Left kidney (tissue), 2 donors: ENCODE results near the gene S100A1. TPM values are rescaled to one million over a fixed set of nuclear protein-coding genes. Genes with fewer than 3 reads are reported as not detected.
"Not testable (repeated sequence)": the region's sequence is repeated elsewhere in the genome, so short reads cannot be mapped to it uniquely, and the experiment has no call there.

Source experiments
- DNase-seq: peaks from one replicate; pipeline ENCODE4 v3.0.0-alpha.2; 2013
- polyA plus RNA-seq: library from polyadenylated mRNA; unstranded; fragments of 120-200 nt; gene quantifications from one replicate; pipeline ENCODE4 v1.2.1, GENCODE V29; 2013; ENCODE audit not compliant: insufficient read length

S100A1 gene
- polyA plus RNA-seq, 1 donor = 18.5 TPM

GRCh38 chr1:153649863-153650235, 21.6 kb downstream of the S100A1 start:
- no peak for DNase-seq

DNA sequence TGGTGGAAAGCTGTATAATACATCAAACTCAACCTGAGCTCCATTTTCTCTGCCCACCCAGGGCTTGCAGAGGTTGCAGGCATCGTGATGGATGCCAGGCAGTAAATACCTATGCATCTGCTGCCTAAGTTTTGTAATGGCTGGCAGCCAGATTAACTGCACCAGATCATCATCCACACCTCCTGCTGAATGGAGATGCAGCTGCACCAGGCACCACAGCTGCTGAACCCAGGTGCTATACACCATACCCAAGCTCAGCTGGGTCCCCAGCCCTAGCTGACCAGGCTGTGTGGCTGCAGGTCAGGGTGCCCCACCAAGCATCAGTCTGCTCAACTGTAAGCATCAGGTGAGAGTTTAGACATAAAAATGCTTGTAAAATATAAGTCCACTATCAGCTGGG, 23.5 kb downstream of the S100A1 start:
- DNase-seq = no peak

DNA sequence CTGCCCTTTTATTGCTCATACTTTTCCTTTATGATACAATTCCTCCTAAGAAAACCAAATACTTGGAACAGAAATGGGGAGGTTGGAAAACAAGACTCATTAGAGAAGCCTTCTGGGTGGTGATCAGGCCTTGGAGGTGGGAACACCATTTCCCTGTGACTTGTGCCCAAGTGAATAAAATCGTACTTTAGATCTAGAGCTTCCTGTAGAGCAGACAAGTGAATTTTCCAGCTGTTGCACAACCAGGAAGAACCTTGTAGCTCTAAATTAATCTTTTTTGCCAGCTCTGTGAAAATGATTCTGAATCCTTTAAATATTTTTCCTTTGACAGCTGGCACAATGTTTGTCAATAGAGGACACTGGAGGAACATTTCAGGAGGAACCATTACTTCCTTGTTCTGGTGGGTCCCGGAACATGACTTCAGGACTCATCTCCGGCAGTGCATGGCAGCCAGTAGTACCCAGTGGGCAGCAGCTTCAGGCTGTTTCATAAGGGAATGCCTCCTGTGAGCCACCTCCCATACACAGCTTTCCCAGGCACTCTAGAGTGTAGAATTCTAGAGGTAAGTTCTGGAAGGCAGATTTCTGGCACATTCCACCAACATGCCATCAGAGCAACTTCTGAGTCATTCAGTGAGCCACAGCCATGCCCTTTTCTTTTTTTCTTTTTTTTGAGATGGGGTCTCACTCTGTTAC, 24.7 kb downstream of the S100A1 start:
- DNase-seq = no peak

- no peak for DNase-seq
Measured at GRCh38 chr1:153655333-153655732, 27.1 kb downstream of the S100A1 start.

- DNase-seq = peak; percentile 90
Measured at GRCh38 chr1:153658400-153659174, 30.4 kb downstream of the S100A1 start, which contains the start of gene SNAPIN. TSS of gene SNAPIN (plus strand) at chr1:153658703. CDS start at chr1:153658744, 41 bp downstream.

DNA sequence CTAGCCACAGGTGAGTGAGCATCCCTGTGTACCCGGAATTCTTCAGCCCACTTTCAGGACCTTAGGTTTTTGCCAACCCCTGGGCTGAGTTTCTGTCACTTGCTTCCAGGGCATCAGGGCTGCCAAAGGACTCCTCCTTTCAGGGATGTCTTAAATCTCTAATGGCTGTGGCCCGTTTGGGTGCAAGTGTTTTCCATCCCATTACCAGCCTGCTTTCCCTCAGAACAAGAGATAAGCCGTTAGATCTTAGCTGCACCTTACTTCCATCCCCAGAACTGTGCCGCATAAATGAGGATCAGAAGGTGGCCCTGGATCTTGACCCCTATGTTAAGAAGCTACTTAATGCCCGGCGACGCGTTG, 30.9 kb downstream of the S100A1 start:
- DNase-seq = no peak

GRCh38 chr1:153659656-153660055, 31.4 kb downstream of the S100A1 start:
- DNase-seq = no peak

DNA sequence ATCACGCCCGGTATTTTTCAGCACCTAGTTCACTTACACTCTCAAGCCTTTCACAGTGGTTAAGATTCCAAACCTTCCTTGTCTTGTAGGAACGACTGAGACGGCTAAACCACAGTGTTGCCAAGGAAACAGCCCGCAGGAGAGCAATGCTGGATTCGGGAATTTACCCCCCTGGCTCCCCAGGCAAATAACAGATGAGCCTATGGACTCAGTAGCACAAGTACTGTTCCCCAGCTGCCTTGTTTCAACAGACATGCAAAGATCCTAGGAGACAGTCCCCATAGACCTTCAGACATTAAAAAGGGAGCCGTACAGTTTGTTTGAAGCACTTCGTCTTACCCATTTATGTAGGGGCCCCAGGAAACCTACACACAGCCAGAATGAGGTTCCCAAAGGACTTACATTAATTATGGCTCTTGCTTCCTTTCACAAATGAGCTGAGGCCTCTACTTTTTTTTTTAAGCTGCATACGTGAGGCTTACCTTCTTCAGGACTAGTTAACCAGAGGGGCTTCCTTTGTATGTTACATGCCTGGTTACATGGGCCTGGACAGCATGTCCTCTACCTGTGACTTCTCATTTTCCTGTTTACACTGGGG, 33.0 kb downstream of the S100A1 start:
- no peak for DNase-seq

- no peak for DNase-seq
Measured at GRCh38 chr1:153662269-153662668, 34.0 kb downstream of the S100A1 start.

GRCh38 chr1:153663211-153663610, 35.0 kb downstream of the S100A1 start:
- DNase-seq = no peak

DNA sequence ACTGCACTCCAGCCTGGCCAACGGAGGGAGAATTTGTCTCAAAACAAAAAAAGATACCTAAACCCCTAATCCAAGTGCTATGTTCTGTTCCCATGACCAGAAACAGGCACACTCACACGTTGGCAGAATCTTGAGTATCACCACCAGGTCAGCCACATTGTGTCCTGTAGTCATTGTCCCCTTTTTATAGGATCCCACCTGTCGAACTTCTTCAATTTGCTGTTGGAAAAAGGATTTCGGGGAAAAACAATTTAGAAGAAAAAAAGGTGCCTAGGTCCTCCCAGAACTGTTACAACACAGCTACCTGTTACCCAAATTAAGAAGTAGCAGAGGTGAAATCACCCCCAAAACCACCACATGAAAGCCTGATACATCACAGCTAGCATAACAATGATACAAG, 39.2 kb downstream of the S100A1 start:
- no peak for DNase-seq

DNA sequence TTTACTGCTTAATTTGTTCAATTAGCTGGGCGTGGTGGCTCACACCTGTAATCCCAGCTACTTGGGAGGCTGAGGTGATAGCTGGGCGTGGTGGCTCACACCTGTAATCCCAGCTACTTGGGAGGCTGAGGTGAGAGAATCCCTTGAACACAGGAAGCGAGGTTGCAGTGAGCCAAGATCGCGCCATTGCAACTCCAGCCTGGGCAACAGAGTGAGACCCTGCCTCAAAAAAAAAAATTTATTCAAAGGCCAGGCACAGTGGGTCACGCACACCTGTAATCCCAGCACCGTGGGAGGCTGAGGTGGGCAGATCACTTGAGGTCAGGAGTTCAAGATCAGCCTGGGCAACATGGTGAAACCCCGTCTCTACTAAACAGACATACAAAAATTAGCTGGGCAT, 40.4 kb downstream of the S100A1 start:
- DNase-seq = not testable (repeated sequence)

DNA sequence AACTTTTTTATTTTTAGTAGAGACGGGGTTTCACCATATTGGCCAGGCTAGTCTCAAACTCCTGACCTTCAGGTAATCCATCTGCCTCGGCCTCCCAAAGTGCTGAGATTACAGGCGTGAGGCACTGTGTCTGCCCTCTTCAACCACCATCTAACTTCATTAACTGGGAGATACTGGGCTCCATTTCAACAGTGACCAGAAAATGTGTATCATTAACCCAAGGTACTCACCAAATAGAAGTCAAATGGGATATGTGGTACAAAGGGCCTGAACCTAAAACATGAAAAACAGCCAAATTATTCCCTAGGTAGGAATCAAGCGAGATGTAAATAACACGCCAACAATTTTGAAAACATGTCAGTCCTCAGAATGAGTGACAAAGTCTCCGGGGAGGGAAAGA, 41.4 kb downstream of the S100A1 start:
- no peak for DNase-seq

GRCh38 chr1:153670257-153670858, 42.1 kb downstream of the S100A1 start:
- DNase-seq = no peak

DNA sequence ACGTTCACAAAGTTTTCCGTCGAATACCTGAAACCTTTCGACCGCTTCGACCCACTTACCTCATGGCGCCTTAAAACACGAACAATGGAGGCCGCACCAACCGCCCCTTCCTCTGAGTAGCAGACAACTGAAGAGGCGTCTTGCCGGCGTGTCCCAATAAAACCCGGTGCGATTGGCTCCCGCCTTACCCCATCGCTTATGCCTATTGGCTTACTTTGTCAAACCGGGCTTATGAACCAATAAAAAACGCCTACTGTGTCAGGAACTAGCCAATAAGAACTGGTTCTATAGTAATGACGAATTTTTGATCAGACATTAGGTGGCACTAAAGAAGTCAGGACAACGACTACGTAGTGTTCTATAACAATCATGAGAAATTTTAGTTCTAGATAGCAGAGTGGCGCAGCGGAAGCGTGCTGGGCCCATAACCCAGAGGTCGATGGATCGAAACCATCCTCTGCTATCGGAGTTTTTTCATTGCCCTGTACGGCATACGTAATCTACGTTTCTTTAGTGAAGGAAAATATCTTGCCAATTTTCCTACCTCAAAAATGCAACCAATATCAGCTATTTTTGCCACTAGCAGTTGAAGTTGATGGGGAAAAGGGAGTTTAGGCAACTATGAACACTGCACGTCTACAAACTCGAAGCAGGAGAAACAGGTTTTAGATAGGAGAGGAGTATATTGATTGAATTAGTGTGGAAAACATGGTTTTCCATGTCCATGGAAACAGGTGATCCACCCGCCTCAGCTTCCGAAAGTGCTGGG, 42.8 kb downstream of the S100A1 start, which contains the start of gene ILF2:
Gene ILF2, minus strand, starts transcription at position 135 of the 769 bp plus-strand sequence. Its CDS starts 71 bp downstream, at position 64.
- peak; percentile 99 for DNase-seq

- not testable (repeated sequence) for DNase-seq
Measured at GRCh38 chr1:153671628-153672353, 43.6 kb downstream of the S100A1 start.

- DNase-seq = no peak
Measured at GRCh38 chr1:153673511-153673910, 45.3 kb downstream of the S100A1 start.

DNA sequence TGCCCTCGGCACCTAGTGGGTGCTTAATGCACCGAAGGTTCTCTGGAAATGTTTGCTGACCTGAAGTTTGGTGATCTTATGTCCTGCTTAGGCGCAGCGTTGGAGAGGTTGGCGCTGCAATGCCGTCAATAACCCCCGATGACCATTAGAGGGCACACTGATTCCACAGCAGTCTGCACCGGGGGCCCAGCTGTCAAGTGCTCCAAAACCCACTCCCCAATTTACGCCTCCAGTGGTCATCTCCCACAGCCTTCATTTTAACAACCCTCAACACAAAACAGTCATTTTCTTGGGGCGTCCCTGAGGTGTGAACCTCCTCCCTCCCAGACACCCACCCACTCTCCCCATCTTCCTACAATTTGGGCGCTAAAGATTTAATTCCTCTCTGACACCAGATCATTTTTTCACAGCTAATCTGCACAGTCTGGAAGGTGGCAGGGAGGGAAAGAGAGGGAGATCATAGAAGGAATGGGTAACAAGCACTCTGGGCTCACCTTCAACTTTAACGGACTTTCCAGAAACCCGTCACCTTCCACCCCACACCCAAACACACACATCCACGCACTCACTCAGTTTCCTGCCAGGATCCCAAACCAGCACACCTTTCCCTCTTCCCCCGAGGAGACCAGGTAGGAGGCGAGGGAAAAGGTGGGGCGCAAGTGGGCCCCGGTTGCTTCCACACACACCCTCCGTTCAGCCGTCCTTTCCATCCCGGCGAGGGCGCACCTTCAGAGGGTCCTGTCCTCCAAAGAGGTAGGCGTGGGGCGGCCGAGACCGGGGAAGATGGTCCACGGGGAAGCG, 49.7 kb downstream of the S100A1 start:
- DNase-seq = no peak

GRCh38 chr1:153678519-153679336, 50.5 kb downstream of the S100A1 start, which contains the start of gene NPR1:
TSS of gene NPR1 (plus strand) at chr1:153678688. CDS start at chr1:153679109, 421 bp downstream.
- no peak for DNase-seq
